K562 (cell line): Measurements from ENCODE around the gene RAB6A. TPM values are rescaled to one million over a fixed set of nuclear protein-coding genes. Genes with fewer than 3 reads are reported as not detected.

Experiments
- ATAC-seq: fragments of 200-7000 bp; cut with Tn5 transposase; 3 replicates; pipeline ENCODE4 v1.9.1; 2020; ENCODE audit warnings: moderate library complexity
- BruUV-seq: library from RNA; stranded (reverse); fragments of 400-500 nt; replicated peaks from 2 replicates; lab custom pipeline; 2021; lab: Mats Ljungman, UMichigan
- CTCF ChIA-PET: fragments of 300-600 bp; formaldehyde crosslinking; extraction: SDS; loops from one replicate; lab custom pipeline; 2021; ENCODE audit warnings: low intra/inter-chr PET ratio; lab: Yijun Ruan, JAX
- POLR2A ChIA-PET: fragments of 300-600, 350-650 bp; sonication (Branson Sonifier 250); formaldehyde crosslinking; extraction: SDS; loops from one replicate; lab custom pipeline; 2021; ENCODE audit warnings: antibody characterized with exemption, inconsistent platforms; lab: Yijun Ruan, JAX
- DNase-seq, 4 experiments: peaks; one replicate each; pipeline versions ENCODE4 v3.0.0 to v3.0.0-alpha.2; 2011 to 2018; ENCODE audit warnings: low spot score in 3 of 4, mixed read lengths in 3 of 4; ENCODE audit errors: extremely low read depth in 1 of 4
- FAIRE-seq: peaks from 2 replicates; lab custom pipeline; 2011; peaks lifted over from hg19 to GRCh38; lab: Jason Lieb, UNC
- H2AFZ ChIP-seq: 2 replicates; pipeline ENCODE4 v1.6.0; 2011; ENCODE audit warnings: low read depth, low read length, control low read depth, inconsistent platforms
- H3K27ac ChIP-seq: fragments of 200-600 bp; 3 replicates; pipeline ENCODE4 v1.8.0; 2011; ENCODE audit warnings: low read depth, mild to moderate bottlenecking, control low read depth, inconsistent platforms, low read length, moderate library complexity, mixed read lengths; ENCODE audit errors: extremely low read depth
- H3K27me3 ChIP-seq, 2 experiments: fragments of 300-600 bp in 1 of 2; 2 replicates in 1 of 2; 3 replicates in 1 of 2; pipeline versions ENCODE4 v1.6.0 to v1.8.0; 2011; ENCODE audit warnings: inconsistent platforms in 2 of 2, low read length in 2 of 2, mild to moderate bottlenecking in 1 of 2, mixed read lengths in 1 of 2, moderate library complexity in 1 of 2; ENCODE audit not compliant: control insufficient read depth in 2 of 2, insufficient read depth in 2 of 2
- H3K36me3 ChIP-seq: fragments of 300-600 bp; 3 replicates; pipeline ENCODE4 v1.8.0; 2011; ENCODE audit warnings: mild to moderate bottlenecking, low read length, inconsistent platforms; ENCODE audit not compliant: control insufficient read depth, insufficient read depth
- H3K4me1 ChIP-seq, 2 experiments: fragments of 200-600 bp in 1 of 2; replicated peaks in 1 of 2; 2 replicates in 1 of 2; 3 replicates in 1 of 2; pipeline versions ENCODE4 v1.5.1 to v1.8.0; 2011; ENCODE audit warnings: inconsistent platforms in 2 of 2, low read length in 2 of 2, mild to moderate bottlenecking in 1 of 2, mixed read lengths in 1 of 2, moderate library complexity in 1 of 2; ENCODE audit not compliant: control insufficient read depth in 2 of 2, insufficient read depth in 2 of 2
- H3K4me2 ChIP-seq: 2 replicates; pipeline ENCODE4 v1.6.1; 2011; ENCODE audit warnings: low read length, control low read depth, inconsistent platforms, mixed read lengths; ENCODE audit not compliant: insufficient read depth
- H3K4me3 ChIP-seq: fragments of 200-600 bp; sonication (generic), shearing (Covaris generic); 2 replicates; pipeline ENCODE4 v1.5.1; 2016; ENCODE audit warnings: control low read depth, inconsistent platforms
- H3K79me2 ChIP-seq: fragments of 200-600 bp; 3 replicates; pipeline ENCODE4 v1.8.0; 2011; ENCODE audit warnings: low read length, inconsistent platforms; ENCODE audit not compliant: control insufficient read depth, insufficient read depth
- H3K9ac ChIP-seq, 2 experiments: 2 replicates each; pipeline versions ENCODE4 v1.6.0 to v1.6.1; 2011; ENCODE audit warnings: low read depth in 2 of 2, low read length in 2 of 2, control low read depth in 1 of 2, inconsistent platforms in 1 of 2, mild to moderate bottlenecking in 1 of 2, mixed read lengths in 1 of 2; ENCODE audit not compliant: insufficient read depth in 1 of 2
- H3K9me1 ChIP-seq: one replicate; pipeline ENCODE4 v1.6.0; 2011; ENCODE audit warnings: inconsistent platforms, mild to moderate bottlenecking, low read length, moderate library complexity; ENCODE audit not compliant: control insufficient read depth, insufficient read depth
- H3K9me3 ChIP-seq: replicated peaks from 2 replicates; pipeline ENCODE4 v1.5.1; 2011; ENCODE audit warnings: low read depth, low read length, inconsistent platforms; ENCODE audit not compliant: control insufficient read depth, insufficient read depth
- H4K20me1 ChIP-seq: replicated peaks from 2 replicates; pipeline ENCODE4 v1.6.1; 2011; ENCODE audit warnings: low read length, inconsistent platforms, mixed read lengths; ENCODE audit not compliant: control insufficient read depth, insufficient read depth
- HMGN3 ChIP-seq: IDR thresholded peaks from 2 replicates; pipeline ENCODE4 v1.6.1; 2011; ENCODE audit warnings: borderline replicate concordance, low read depth, mild to moderate bottlenecking, mixed read lengths, low read length; ENCODE audit not compliant: insufficient read length; ENCODE audit errors: extremely low read depth
- NR2C2 ChIP-seq, 2 experiments: fragments of 200-800 bp in 1 of 2; sonication (Bioruptor generic) in 1 of 2; sonication (generic) in 1 of 2; formaldehyde crosslinking in 1 of 2; IDR thresholded peaks; 2 replicates each; pipeline versions ENCODE4 v1.6.1 to v1.8.0; 2016 to 2022; ENCODE audit warnings: mild to moderate bottlenecking in 1 of 2, missing compliant biosample characterization in 1 of 2, missing genetic modification characterization in 1 of 2, missing genetic modification reagents in 1 of 2
- WGBS: fragments of 100-300 bp; shearing (Covaris generic); methylation state at CpG from one replicate; pipeline ENCODE4 v1.1.6; 2016; ENCODE audit warnings: low coverage, mixed read lengths; ENCODE audit not compliant: insufficient coverage; ENCODE audit errors: missing lambda C conversion rate; 5-methylcytosine and 5-hydroxymethylcytosine counted together
- in situ Hi-C: fragments of 300-500 bp; cut with MboI; formaldehyde crosslinking; loops from 4 replicates; pipeline ENCODE4 v1.15.0; 2018; ENCODE audit warnings: inconsistent platforms, mixed read lengths
- intact Hi-C: fragments of 100-400 bp; cut with micrococcal nuclease; formaldehyde crosslinking; loops from 2 replicates; pipeline ENCODE4 v1.14.2; 2022
- polyA plus RNA-seq, 8 experiments: library from polyadenylated mRNA; depleted of rRNA in 4 of 8; stranded (reverse) in 5 of 8; unstranded in 3 of 8; fragments of >200 nt; fragmentation: Nextera tagmentation in 2 of 8; fragmentation: Illumina TruSeq in 1 of 8; extraction: Ambion mirVana in 2 of 8; extraction: Trizol in 1 of 8; gene quantifications; 2 replicates each; pipeline versions ENCODE4 v1.2.1 to v1.2.3, GENCODE V29; 2011 to 2014; ENCODE audit warnings: inconsistent platforms in 1 of 8, missing spikeins in 1 of 8
- total RNA-seq, 7 experiments: library from RNA; depleted of rRNA in 6 of 7; stranded (reverse); fragments of >200 nt in 6 of 7; fragmentation: Illumina TruSeq in 2 of 7; extraction: Trizol in 2 of 7; gene quantifications; 2 replicates each; pipeline versions ENCODE4 v1.2.1 to v1.2.3, GENCODE V29; 2011 to 2021; ENCODE audit warnings: low replicate concordance in 1 of 7
- TF ChIP-seq, protein P1 (sequence below), 2 experiments: fragments of 450-650 bp; formaldehyde crosslinking in 1 of 2; IDR thresholded peaks; 2 replicates each; pipeline versions ENCODE4 v1.4.0 to v1.6.1; 2014 to 2020; ENCODE audit warnings: mild to moderate bottlenecking in 2 of 2, borderline replicate concordance in 1 of 2, low read depth in 1 of 2
- TF ChIP-seq, protein P2 (sequence below): fragments of 250-450 bp; sonication (Bioruptor Pico); IDR thresholded peaks from 2 replicates; pipeline ENCODE4 v1.8.0; 2022; ENCODE audit warnings: inconsistent platforms

RAB6A gene
- total and polyA plus RNA-seq, 9 of the 15 experiments (the other 6 are each of a cell fraction or from before 2014, with no cell fraction given): 14.0 to 95.3 (median 45.4) TPM

DNA sequence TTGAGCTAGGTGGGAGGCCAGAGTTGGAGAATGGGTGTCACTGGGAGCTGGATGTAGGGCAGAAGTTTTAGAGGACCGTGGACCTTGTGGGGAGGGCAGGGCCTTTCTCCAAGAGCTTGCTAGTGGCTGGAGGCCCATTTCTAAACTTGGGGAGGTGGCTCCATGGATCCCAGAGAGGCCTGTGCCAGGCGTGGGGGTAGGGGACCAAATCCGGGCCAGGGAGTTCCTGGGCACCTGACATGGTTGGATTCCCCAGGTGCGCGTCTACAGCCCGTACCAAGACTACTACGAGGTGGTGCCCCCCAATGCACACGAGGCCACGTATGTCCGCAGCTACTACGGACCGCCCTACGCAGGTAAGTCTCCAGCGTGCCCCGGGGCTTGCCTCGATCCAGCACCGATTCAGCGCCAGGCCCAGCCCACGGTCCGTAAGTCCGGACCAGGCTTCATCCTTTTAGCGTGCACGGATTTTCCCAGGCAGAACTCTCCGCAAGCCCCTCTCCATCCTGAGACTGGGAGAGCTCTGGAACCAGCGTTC, 100.3 kb downstream of the RAB6A start:
- DNase-seq: no peak
- CTCF ChIA-PET: interaction anchor here (0.6 to 3.2 kb wide), 8 partner anchors 35 to 353 kb away, joined by 3 to 37 read pairs (median 8); no protein-coding TSS in a partner anchor

More for the DNA sequence above, 100.3 kb downstream of the RAB6A start:
- BruUV-seq: no TSS peak
- Histone ChIP-seq H3K36me3 (no peaks in the 10 kb centered on the region), H3K4me1 (peaks cover 6 to 12% of the 10 kb centered on the region in 2 experiments; a peak in 4 of 5 replicates), H2AFZ (peak overlapping the region; percentile 96), H3K9me3 (no peaks in the 10 kb centered on the region), H3K27ac (no peak overlapping the region), H3K4me2 (peak overlapping the region; percentile 63; the same call in 1 of the 2 replicates), H4K20me1 (peaks cover 4% of the 10 kb centered on the region; the same call in 1 of the 2 replicates), H3K79me2 (no peaks in the 10 kb centered on the region), H3K27me3 (peaks cover 0 to 4% of the 10 kb centered on the region in 2 experiments; a peak in 1 of 5 replicates), H3K9ac (no peak overlapping the region), H3K4me3 (no peak overlapping the region), H3K9me1 (no peaks in the 10 kb centered on the region)
- intact Hi-C loops (loop anchor here (1.0 to 5.0 kb wide), 7 partner anchors 35 to 353 kb away; no protein-coding TSS in a partner anchor), in situ Hi-C loops (no loop called here)
- FAIRE-seq (no peak), ATAC-seq (peak; percentile 24)
- TF ChIP-seq NR2C2 (CRISPR knock-in tag; IDR thresholded peaks at IDR 0.05): peak; percentile 33; the same call in 1 of the 2 replicates
- TF ChIP-seq NR2C2 (tag; IDR thresholded peaks at IDR 0.05): no peak
- TF ChIP-seq, protein P1, sequence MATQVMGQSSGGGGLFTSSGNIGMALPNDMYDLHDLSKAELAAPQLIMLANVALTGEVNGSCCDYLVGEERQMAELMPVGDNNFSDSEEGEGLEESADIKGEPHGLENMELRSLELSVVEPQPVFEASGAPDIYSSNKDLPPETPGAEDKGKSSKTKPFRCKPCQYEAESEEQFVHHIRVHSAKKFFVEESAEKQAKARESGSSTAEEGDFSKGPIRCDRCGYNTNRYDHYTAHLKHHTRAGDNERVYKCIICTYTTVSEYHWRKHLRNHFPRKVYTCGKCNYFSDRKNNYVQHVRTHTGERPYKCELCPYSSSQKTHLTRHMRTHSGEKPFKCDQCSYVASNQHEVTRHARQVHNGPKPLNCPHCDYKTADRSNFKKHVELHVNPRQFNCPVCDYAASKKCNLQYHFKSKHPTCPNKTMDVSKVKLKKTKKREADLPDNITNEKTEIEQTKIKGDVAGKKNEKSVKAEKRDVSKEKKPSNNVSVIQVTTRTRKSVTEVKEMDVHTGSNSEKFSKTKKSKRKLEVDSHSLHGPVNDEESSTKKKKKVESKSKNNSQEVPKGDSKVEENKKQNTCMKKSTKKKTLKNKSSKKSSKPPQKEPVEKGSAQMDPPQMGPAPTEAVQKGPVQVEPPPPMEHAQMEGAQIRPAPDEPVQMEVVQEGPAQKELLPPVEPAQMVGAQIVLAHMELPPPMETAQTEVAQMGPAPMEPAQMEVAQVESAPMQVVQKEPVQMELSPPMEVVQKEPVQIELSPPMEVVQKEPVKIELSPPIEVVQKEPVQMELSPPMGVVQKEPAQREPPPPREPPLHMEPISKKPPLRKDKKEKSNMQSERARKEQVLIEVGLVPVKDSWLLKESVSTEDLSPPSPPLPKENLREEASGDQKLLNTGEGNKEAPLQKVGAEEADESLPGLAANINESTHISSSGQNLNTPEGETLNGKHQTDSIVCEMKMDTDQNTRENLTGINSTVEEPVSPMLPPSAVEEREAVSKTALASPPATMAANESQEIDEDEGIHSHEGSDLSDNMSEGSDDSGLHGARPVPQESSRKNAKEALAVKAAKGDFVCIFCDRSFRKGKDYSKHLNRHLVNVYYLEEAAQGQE (IDR thresholded peaks at IDR 0.05; ENCODE audit: borderline replicate concordance): no peak
- TF ChIP-seq, protein P1 (CRISPR knock-in tag; IDR thresholded peaks at IDR 0.05; ENCODE audit: low read depth): no peak
- peak; percentile 39 for TF ChIP-seq HMGN3
- TF ChIP-seq, protein P2, sequence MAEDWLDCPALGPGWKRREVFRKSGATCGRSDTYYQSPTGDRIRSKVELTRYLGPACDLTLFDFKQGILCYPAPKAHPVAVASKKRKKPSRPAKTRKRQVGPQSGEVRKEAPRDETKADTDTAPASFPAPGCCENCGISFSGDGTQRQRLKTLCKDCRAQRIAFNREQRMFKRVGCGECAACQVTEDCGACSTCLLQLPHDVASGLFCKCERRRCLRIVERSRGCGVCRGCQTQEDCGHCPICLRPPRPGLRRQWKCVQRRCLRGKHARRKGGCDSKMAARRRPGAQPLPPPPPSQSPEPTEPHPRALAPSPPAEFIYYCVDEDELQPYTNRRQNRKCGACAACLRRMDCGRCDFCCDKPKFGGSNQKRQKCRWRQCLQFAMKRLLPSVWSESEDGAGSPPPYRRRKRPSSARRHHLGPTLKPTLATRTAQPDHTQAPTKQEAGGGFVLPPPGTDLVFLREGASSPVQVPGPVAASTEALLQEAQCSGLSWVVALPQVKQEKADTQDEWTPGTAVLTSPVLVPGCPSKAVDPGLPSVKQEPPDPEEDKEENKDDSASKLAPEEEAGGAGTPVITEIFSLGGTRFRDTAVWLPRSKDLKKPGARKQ (CRISPR knock-in tag): 0 out of 2 replicates have a peak, but pooled peaks have one; percentile 23
- 34% methylated on average over 24 of the region's 25 CpGs for whole genome bisulfite sequencing
- POLR2A ChIA-PET: interaction anchor here (0.6 to 1.8 kb wide), 4 partner anchors 12 to 262 kb away, joined by 3 to 9 read pairs (median 3); no protein-coding TSS in a partner anchor
